Cardiac ventricle fibroblast (primary cell): Measurements from ENCODE around the gene TNFRSF25. TPM values are rescaled to one million over a fixed set of nuclear protein-coding genes. Genes with fewer than 3 reads are reported as not detected.

Source experiments
- total RNA-seq: library from RNA; depleted of rRNA; stranded (reverse); fragments of >200 nt; gene quantifications from 2 replicates; pipeline ENCODE4 v1.2.3, GENCODE V29; 2015

Gene TNFRSF25
- 2.6 and 3.9 TPM in 2 replicates for total RNA-seq

DNA sequence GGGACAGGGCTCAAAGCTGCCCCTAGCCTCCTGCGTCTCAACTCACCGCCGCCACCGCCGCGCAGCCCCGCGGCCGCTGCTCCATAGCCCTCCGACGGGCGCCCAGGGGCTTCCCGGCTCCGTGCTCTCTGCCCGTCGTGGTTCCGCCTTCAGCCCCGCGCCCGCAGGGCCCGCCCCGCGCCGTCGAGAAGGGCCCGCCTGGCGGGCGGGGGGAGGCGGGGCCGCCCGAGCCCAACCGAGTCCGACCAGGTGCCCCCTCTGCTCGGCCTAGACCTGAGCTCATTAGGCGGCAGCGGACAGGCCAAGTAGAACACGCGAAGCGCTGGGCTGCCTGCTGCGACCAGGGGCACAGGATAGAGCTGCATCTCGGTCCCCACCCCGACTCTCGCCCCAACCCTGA is at the start of gene TNFRSF25:
Gene TNFRSF25 (minus strand): TSS at position 151 of the 400 bp plus-strand sequence. CDS start 66 bp downstream, at position 85.

GRCh38 chr1:6491480-6491962 is 25.5 kb upstream of the TNFRSF25 start, which contains the start of gene PLEKHG5:
Gene PLEKHG5, minus strand, starts transcription at chr1:6491667. Its CDS starts 14,096 bp downstream, at chr1:6477571.

DNA sequence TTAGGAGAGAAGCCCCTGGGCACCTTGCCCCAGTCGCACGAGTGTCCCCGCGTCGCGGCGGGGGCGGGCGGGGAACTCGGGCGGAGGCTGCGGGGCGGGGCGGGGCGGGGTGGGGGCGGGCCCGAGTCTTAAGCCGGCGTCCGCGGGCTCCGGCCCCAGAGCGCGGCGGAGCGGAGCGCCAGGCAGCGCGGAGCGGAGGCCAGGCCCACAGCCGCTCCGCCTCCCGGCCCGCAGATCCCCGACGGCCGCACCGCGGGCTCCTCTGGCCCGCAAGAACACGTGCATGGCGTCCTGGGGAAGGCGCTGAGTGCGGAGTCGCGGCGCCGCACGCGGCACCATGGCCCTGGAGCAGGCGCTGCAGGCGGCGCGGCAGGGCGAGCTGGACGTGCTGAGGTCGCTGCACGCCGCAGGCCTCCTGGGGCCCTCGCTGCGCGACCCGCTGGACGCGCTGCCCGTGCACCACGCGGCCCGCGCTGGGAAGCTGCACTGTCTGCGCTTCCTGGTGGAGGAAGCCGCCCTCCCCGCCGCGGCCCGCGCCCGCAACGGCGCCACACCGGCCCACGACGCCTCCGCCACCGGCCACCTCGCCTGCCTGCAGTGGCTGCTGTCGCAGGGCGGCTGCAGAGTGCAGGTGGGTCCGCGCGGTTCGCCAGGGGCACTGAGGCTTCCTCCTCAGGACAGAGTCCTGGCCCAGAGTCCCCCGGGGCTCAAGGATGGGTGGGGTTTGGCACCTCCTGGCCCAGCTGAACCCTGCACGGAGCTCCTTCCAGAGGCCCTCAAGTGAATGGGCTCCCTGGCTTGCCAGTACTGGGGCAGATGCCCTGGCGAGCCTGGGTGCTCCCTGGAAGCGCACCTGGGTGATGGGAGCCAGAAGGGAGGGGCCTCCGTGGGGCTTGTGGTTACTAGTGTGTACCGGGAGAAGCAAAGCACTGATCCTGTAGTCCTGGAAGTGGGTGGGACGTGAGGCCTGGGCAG is 41.1 kb downstream of the TNFRSF25 start, which contains the start of gene ESPN:
Gene ESPN (plus strand): TSS at position 158 of the 975 bp plus-strand sequence. CDS start 180 bp downstream, at position 338.

DNA sequence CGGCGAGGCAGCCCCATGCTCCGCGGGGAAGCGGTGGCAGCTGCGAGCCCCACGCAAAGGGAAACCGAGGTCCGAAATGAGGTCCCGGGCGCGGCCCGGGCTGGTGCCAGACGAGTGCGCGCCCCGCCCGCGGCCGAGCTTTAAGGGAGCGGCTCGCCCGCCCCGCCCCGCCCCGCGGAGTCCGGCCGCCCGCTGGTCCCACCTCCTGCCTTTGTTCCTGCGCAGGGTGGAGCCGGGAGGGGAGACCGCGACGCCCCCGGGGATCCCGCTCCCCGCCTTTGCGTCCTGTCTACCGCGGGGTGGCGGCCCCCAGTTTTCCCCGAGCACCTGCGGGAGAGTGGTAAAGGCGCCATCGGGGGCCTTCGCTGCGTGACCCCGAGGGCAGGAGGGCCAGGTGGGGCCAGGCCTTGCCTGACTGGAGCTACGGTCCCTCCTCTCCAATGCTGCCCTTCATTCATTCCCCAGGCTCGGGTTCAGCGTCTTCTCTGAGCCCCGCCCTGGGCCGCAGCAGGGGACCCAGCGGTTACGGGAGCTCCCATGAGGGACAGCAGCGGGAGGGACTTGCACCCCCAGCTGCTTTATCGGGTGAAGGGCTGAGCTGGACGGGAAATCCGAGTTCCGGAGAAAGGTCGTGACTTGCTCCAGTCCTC is 46.0 kb downstream of the TNFRSF25 start, which contains the start of gene HES2:
Gene HES2 (minus strand): TSS at position 116 of the 650 bp plus-strand sequence. CDS start 99 bp downstream, at position 17.

Other genes with a start within 250 kb of the TNFRSF25 start
- 40.4 and 48.2 TPM in 2 replicates for gene ICMT, start 230.2 kb downstream of the TNFRSF25 start, total RNA-seq
- gene HES3, start 222.0 kb downstream of the TNFRSF25 start, total RNA-seq = not detected in 2 replicates
- gene GPR153, start 205.1 kb downstream of the TNFRSF25 start, total RNA-seq = 13.0 and 14.0 TPM in 2 replicates
- 7.2 and 8.6 TPM in 2 replicates for gene ACOT7, start 72.4 kb downstream of the TNFRSF25 start, total RNA-seq
- 0.19 TPM in 1 of 2 replicates, not detected in the other for gene HES2, start 46.3 kb downstream of the TNFRSF25 start, total RNA-seq
- 0.12 TPM in 1 of 2 replicates, not detected in the other for gene ESPN, start 41.4 kb downstream of the TNFRSF25 start, total RNA-seq
- gene PLEKHG5, start 25.5 kb upstream of the TNFRSF25 start, total RNA-seq = 3.4 and 4.2 TPM in 2 replicates
- gene NOL9, start 88.3 kb upstream of the TNFRSF25 start, total RNA-seq = 13.6 and 14.3 TPM in 2 replicates
- not detected in 2 replicates for gene TAS1R1, start 89.1 kb upstream of the TNFRSF25 start, total RNA-seq
- 8.8 and 9.5 TPM in 2 replicates for gene ZBTB48, start 113.8 kb upstream of the TNFRSF25 start, total RNA-seq
- 57.4 TPM in 2 replicates for gene KLHL21, start 136.7 kb upstream of the TNFRSF25 start, total RNA-seq
- 13.7 and 15.2 TPM in 2 replicates for gene PHF13, start 147.6 kb upstream of the TNFRSF25 start, total RNA-seq
- gene THAP3, start 158.7 kb upstream of the TNFRSF25 start, total RNA-seq = 19.3 and 24.9 TPM in 2 replicates
- gene DNAJC11, start 235.6 kb upstream of the TNFRSF25 start, total RNA-seq = 25.8 and 33.3 TPM in 2 replicates